CD8-positive, alpha-beta memory T cell (primary cell): ENCODE data around the gene CACNB1. TPM values are rescaled to one million over a fixed set of nuclear protein-coding genes. Genes with fewer than 3 reads are reported as not detected.
A peak's percentile ranks its signal among the peaks of the same experiment; 100 is the strongest.

ENCODE experiments used
- CTCF ChIA-PET: fragments of 350-600 bp; sonication (Branson Sonifier 250); formaldehyde crosslinking; loops from one replicate; lab custom pipeline; 2021; ENCODE audit warnings: antibody characterized with exemption; lab: Charles Lee
- POLR2A ChIA-PET: fragments of 350-600 bp; sonication (Branson Sonifier 250); formaldehyde crosslinking; loops from one replicate; lab custom pipeline; 2021; ENCODE audit warnings: antibody characterized with exemption; lab: Charles Lee
- DNase-seq, 5 donors: peaks; one replicate each; pipeline versions ENCODE4 v3.0.0 to v3.0.0-alpha.2; 2020 to 2022; ENCODE audit warnings: mixed read lengths in 1 of 5
- H3K27ac ChIP-seq: one replicate; pipeline ENCODE4 v1.7.0; 2013; ENCODE audit warnings: low read depth, mild to moderate bottlenecking, low read length, moderate library complexity
- H3K27me3 ChIP-seq: 2 replicates; pipeline ENCODE4 v1.7.0; 2013; ENCODE audit warnings: low read length, mild to moderate bottlenecking; ENCODE audit not compliant: insufficient read depth, poor library complexity, severe bottlenecking
- H3K36me3 ChIP-seq: 2 replicates; pipeline ENCODE4 v1.7.0; 2013; ENCODE audit warnings: mild to moderate bottlenecking, low read length, moderate library complexity; ENCODE audit not compliant: insufficient read depth
- H3K4me1 ChIP-seq: 2 replicates; pipeline ENCODE4 v1.7.0; 2013; ENCODE audit warnings: mild to moderate bottlenecking, low read length, moderate library complexity; ENCODE audit not compliant: insufficient read depth
- H3K4me3 ChIP-seq: 2 replicates; pipeline ENCODE4 v1.7.0; 2013; ENCODE audit warnings: mild to moderate bottlenecking, low read length
- H3K9me3 ChIP-seq: 2 replicates; pipeline ENCODE4 v1.7.0; 2013; ENCODE audit warnings: mild to moderate bottlenecking, low read length
- H3K27ac Mint-ChIP-seq, 8 donors: one replicate each; pipeline ENCODE4 v1.8.0; 2020 to 2021; ENCODE audit warnings: mixed read lengths in 8 of 8, mild to moderate bottlenecking in 6 of 8, inconsistent platforms in 3 of 8, moderate library complexity in 3 of 8
- H3K27me3 Mint-ChIP-seq, 2 donors: one replicate each; pipeline ENCODE4 v1.8.0; 2020 to 2021; ENCODE audit warnings: mixed read lengths in 2 of 2, mild to moderate bottlenecking in 1 of 2, moderate library complexity in 1 of 2
- H3K36me3 Mint-ChIP-seq, 3 donors: one replicate each; pipeline ENCODE4 v1.8.0; 2020 to 2021; ENCODE audit warnings: mixed read lengths in 3 of 3, inconsistent platforms in 1 of 3, mild to moderate bottlenecking in 1 of 3
- H3K4me1 Mint-ChIP-seq, 3 donors: one replicate each; pipeline ENCODE4 v1.8.0; 2020 to 2021; ENCODE audit warnings: mixed read lengths in 3 of 3, inconsistent platforms in 1 of 3, mild to moderate bottlenecking in 1 of 3
- H3K4me3 Mint-ChIP-seq, 7 donors: one replicate each; pipeline ENCODE4 v1.8.0; 2020 to 2021; ENCODE audit warnings: mixed read lengths in 7 of 7, mild to moderate bottlenecking in 6 of 7, moderate library complexity in 4 of 7, inconsistent platforms in 2 of 7
- H3K9me3 Mint-ChIP-seq, 5 donors: one replicate each; pipeline ENCODE4 v1.8.0; 2020 to 2022; ENCODE audit warnings: mixed read lengths in 5 of 5, mild to moderate bottlenecking in 3 of 5, moderate library complexity in 2 of 5, inconsistent platforms in 1 of 5
- polyA plus RNA-seq: library from polyadenylated mRNA; unstranded; fragments of 300-500 nt; fragmentation: Illumina TruSeq; gene quantifications from one replicate; pipeline ENCODE4 v1.2.3, GENCODE V29; 2021
- total RNA-seq, 2 experiments: library from RNA; stranded (reverse); gene quantifications; one replicate each; pipeline ENCODE4 v1.2.3, GENCODE V29; 2021

CACNB1 gene
- total RNA-seq, result 10 to 100 TPM; 10.6 to 12.3 TPM
- 2.7 TPM for polyA plus RNA-seq

GRCh38 chr17:39197380-39198185, at the start of gene CACNB1:
CACNB1 (minus strand) TSS chr17:39197669; CDS start chr17:39197495, 174 bp downstream.
- ChIA-PET POLR2A (interaction anchor here (1.4 kb wide), 1 partner anchor 47 kb away, joined by 5 read pairs; no protein-coding TSS in a partner anchor), CTCF (interaction anchor here (1.3 to 3.2 kb wide), 3 partner anchors 23 to 33 kb away, joined by 4 to 23 read pairs (median 11); no protein-coding TSS in a partner anchor)
- H3K9me3 Mint-ChIP-seq, result peaks cover 0 to 2% (median 0%) of the 10 kb centered on the region in 5 donors
- H3K36me3 Mint-ChIP-seq, result peaks cover 4 to 41% (median 4%) of the 10 kb centered on the region in 3 donors
- peak; percentile 57 to 78 (median 70) for DNase-seq
- H3K4me1 ChIP-seq, result peaks cover 52% of the 10 kb centered on the region
- peak within 1 kb of the TSS; percentile 50 to 98 (median 90) for H3K27ac Mint-ChIP-seq
- peaks cover 12% of the 10 kb centered on the region for H3K36me3 ChIP-seq
- peaks cover 50 to 81% (median 61%) of the 10 kb centered on the region in 3 donors for H3K4me1 Mint-ChIP-seq
- peaks cover 0 to 3% of the 10 kb centered on the region in 2 donors for H3K27me3 Mint-ChIP-seq
- no peaks in the 10 kb centered on the region for H3K27me3 ChIP-seq
- no peaks in the 10 kb centered on the region for H3K9me3 ChIP-seq
- H3K4me3 Mint-ChIP-seq, result peak within 1 kb of the TSS; percentile 84 to 96 (median 90)
- H3K27ac ChIP-seq, result peak within 1 kb of the TSS; percentile 49
- H3K4me3 ChIP-seq, result peak within 1 kb of the TSS; percentile 52

- H3K36me3 ChIP-seq, result no peaks in the 10 kb centered on the region
- no peaks in the 10 kb centered on the region for H3K9me3 Mint-ChIP-seq
- no peak overlapping the region for H3K4me3 Mint-ChIP-seq
- H3K27ac ChIP-seq, result no peak overlapping the region
- peaks cover 2 to 7% of the 10 kb centered on the region in 2 donors for H3K27me3 Mint-ChIP-seq
- H3K27me3 ChIP-seq, result no peaks in the 10 kb centered on the region
- no peak for DNase-seq
- POLR2A ChIA-PET, result interaction anchor here (0.5 to 1.0 kb wide), 2 partner anchors 46 to 54 kb away, joined by 3 to 5 read pairs; partner anchors contain the start of gene RPL19
- peaks cover 7 to 12% (median 8%) of the 10 kb centered on the region in 3 donors for H3K4me1 Mint-ChIP-seq
- CTCF ChIA-PET, result interaction anchor here (1.2 to 13.4 kb wide), 5 partner anchors 15 to 459 kb away, joined by 3 to 272 read pairs (median 29); no protein-coding TSS in a partner anchor
- H3K9me3 ChIP-seq, result no peaks in the 10 kb centered on the region
- H3K4me3 ChIP-seq, result no peak overlapping the region
- peaks cover 0 to 2% (median 0%) of the 10 kb centered on the region in 3 donors for H3K36me3 Mint-ChIP-seq
- peak overlapping the region in 2 of 8 donors; percentile 6 to 66 for H3K27ac Mint-ChIP-seq
- peaks cover 8% of the 10 kb centered on the region for H3K4me1 ChIP-seq
Measured at GRCh38 chr17:39246274-39246673, 48.8 kb upstream of the CACNB1 start.

- Mint-ChIP-seq H3K4me3 (peak overlapping the region in 4 of 7 donors; percentile 41 to 55 (median 46)), H3K36me3 (peaks cover 0 to 2% (median 0%) of the 10 kb centered on the region in 3 donors), H3K27me3 (peaks cover 2 to 7% of the 10 kb centered on the region in 2 donors), H3K9me3 (no peaks in the 10 kb centered on the region), H3K27ac (peak overlapping the region in 7 of 8 donors; percentile 38 to 90 (median 54)), H3K4me1 (peaks cover 9 to 14% (median 11%) of the 10 kb centered on the region in 3 donors)
- Histone ChIP-seq H3K27ac (no peak overlapping the region), H3K9me3 (no peaks in the 10 kb centered on the region), H3K4me1 (peaks cover 9% of the 10 kb centered on the region), H3K27me3 (no peaks in the 10 kb centered on the region), H3K4me3 (no peak overlapping the region), H3K36me3 (no peaks in the 10 kb centered on the region)
- POLR2A ChIA-PET, result interaction anchor here (0.5 to 2.2 kb wide), 7 partner anchors 9 to 80 kb away, joined by 3 to 17 read pairs (median 4); partner anchors contain the start of genes CACNB1 and RPL19
- CTCF ChIA-PET, result interaction anchor here (0.5 to 13.4 kb wide), 27 partner anchors 9 to 1538 kb away, joined by 3 to 272 read pairs (median 4); partner anchors contain the start of genes ARL5C, PLXDC1, RPL19 and STAC2
- peak; percentile 72 to 88 (median 81) for DNase-seq
Measured at GRCh38 chr17:39244600-39245570, 47.4 kb upstream of the CACNB1 start.

GRCh38 chr17:39244016-39244599, 46.6 kb upstream of the CACNB1 start:
- no peak for DNase-seq
- Mint-ChIP-seq H3K27ac (peak overlapping the region in 4 of 8 donors; percentile 7 to 77 (median 64)), H3K27me3 (peaks cover 2 to 7% of the 10 kb centered on the region in 2 donors), H3K36me3 (no peaks in the 10 kb centered on the region), H3K4me3 (no peak overlapping the region), H3K9me3 (no peaks in the 10 kb centered on the region), H3K4me1 (peaks cover 16 to 22% (median 19%) of the 10 kb centered on the region in 3 donors)
- no peak overlapping the region for H3K4me3 ChIP-seq
- H3K27ac ChIP-seq, result no peak overlapping the region
- H3K4me1 ChIP-seq, result peaks cover 16% of the 10 kb centered on the region
- H3K36me3 ChIP-seq, result no peaks in the 10 kb centered on the region
- POLR2A ChIA-PET, result interaction anchor here (0.5 to 2.2 kb wide), 6 partner anchors 9 to 79 kb away, joined by 3 to 17 read pairs (median 4); partner anchors contain the start of genes CACNB1 and RPL19
- CTCF ChIA-PET, result interaction anchor here (0.7 to 13.4 kb wide), 26 partner anchors 9 to 457 kb away, joined by 3 to 272 read pairs (median 4); partner anchors contain the start of genes ARL5C, PLXDC1, RPL19 and STAC2
- H3K27me3 ChIP-seq, result no peaks in the 10 kb centered on the region
- H3K9me3 ChIP-seq, result no peaks in the 10 kb centered on the region

- H3K27ac Mint-ChIP-seq, result peak overlapping the region in 1 of 8 donors; percentile 12
- H3K36me3 Mint-ChIP-seq, result no peaks in the 10 kb centered on the region
- Histone ChIP-seq H3K9me3 (no peaks in the 10 kb centered on the region), H3K27ac (no peak overlapping the region), H3K27me3 (no peaks in the 10 kb centered on the region), H3K36me3 (no peaks in the 10 kb centered on the region), H3K4me3 (no peak overlapping the region), H3K4me1 (peaks cover 23% of the 10 kb centered on the region)
- POLR2A ChIA-PET, result no interaction called here
- H3K4me3 Mint-ChIP-seq, result no peak overlapping the region
- H3K4me1 Mint-ChIP-seq, result peaks cover 24 to 32% (median 28%) of the 10 kb centered on the region in 3 donors
- no peaks in the 10 kb centered on the region for H3K9me3 Mint-ChIP-seq
- peaks cover 2 to 7% of the 10 kb centered on the region in 2 donors for H3K27me3 Mint-ChIP-seq
- CTCF ChIA-PET, result interaction anchor here (1.4 to 13.4 kb wide), 4 partner anchors 12 to 259 kb away, joined by 5 to 272 read pairs (median 33); no protein-coding TSS in a partner anchor
- no peak for DNase-seq
Measured at GRCh38 chr17:39243155-39243554, 45.7 kb upstream of the CACNB1 start.

GRCh38 chr17:39240631-39241030, 43.2 kb upstream of the CACNB1 start:
- Mint-ChIP-seq H3K4me1 (peaks cover 30 to 45% (median 38%) of the 10 kb centered on the region in 3 donors), H3K27me3 (peaks cover 2 to 7% of the 10 kb centered on the region in 2 donors), H3K4me3 (no peak overlapping the region), H3K9me3 (no peaks in the 10 kb centered on the region), H3K27ac (peak overlapping the region in 1 of 8 donors; percentile 12), H3K36me3 (no peaks in the 10 kb centered on the region)
- Histone ChIP-seq H3K4me1 (peaks cover 45% of the 10 kb centered on the region), H3K27me3 (no peaks in the 10 kb centered on the region), H3K36me3 (no peaks in the 10 kb centered on the region), H3K9me3 (no peaks in the 10 kb centered on the region), H3K27ac (no peak overlapping the region), H3K4me3 (no peak overlapping the region)
- DNase-seq, result no peak
- CTCF ChIA-PET, result interaction anchor here (0.7 to 13.4 kb wide), 8 partner anchors 9 to 333 kb away, joined by 3 to 272 read pairs (median 14); partner anchors contain the start of genes PLXDC1 and RPL19
- POLR2A ChIA-PET, result no interaction called here
